ENCODE results near the gene MAP4K1.

- no peak for TF ChIP-seq CTCF (conservative IDR thresholded peaks at IDR 0.05; ENCODE audit: low read depth, low read length)
- no peak for TF ChIP-seq EZH2 (IDR thresholded peaks at IDR 0.05; ENCODE audit: borderline replicate concordance, low read depth, low read length, poor library complexity, severe bottlenecking)
Observed at GRCh38 chr19:38551450-38551813, 66.3 kb downstream of the MAP4K1 start.

All from A673 (cell line).